Lower leg skin (tissue), 3 donors: ENCODE measurements around the gene PDIA2.

Experiments used
- CTCF ChIP-seq, 3 donors: fragments of 450-650 bp; IDR thresholded peaks; one replicate each; pipeline ENCODE4 v1.5.1; 2016; ENCODE audit warnings: antibody characterized with exemption in 3 of 3, mild to moderate bottlenecking in 3 of 3, moderate library complexity in 2 of 3
- POLR2A ChIP-seq, 2 donors: fragments of 450-650 bp; IDR thresholded peaks; one replicate each; pipeline ENCODE4 v1.6.1; 2016 to 2017; ENCODE audit warnings: antibody characterized with exemption in 2 of 2, mild to moderate bottlenecking in 1 of 2, moderate library complexity in 1 of 2

GRCh38 chr16:309476-309875 is 26.5 kb downstream of the PDIA2 start:
- no peak for TF ChIP-seq CTCF (IDR thresholded peaks at IDR 0.05)
- no peak for TF ChIP-seq POLR2A (IDR thresholded peaks at IDR 0.05)
